Panc1 (cell line): Measurements from ENCODE around the gene CDC16.

Experiments used
- POLR2AphosphoS5 ChIP-seq: IDR thresholded peaks from 2 replicates; pipeline ENCODE4 v1.6.1; 2012; ENCODE audit warnings: mild to moderate bottlenecking, low read depth, low read length, moderate library complexity
- SIN3A ChIP-seq: IDR thresholded peaks from 2 replicates; pipeline ENCODE4 v1.6.1; 2012; ENCODE audit warnings: low read depth, mild to moderate bottlenecking, low read length, moderate library complexity, borderline replicate concordance; ENCODE audit not compliant: insufficient read depth
- TF ChIP-seq, protein P1 (sequence below): fragments of 450-650 bp; IDR thresholded peaks from 2 replicates; pipeline ENCODE4 v1.5.1; 2017; ENCODE audit warnings: mild to moderate bottlenecking
- TF ChIP-seq, protein P2 (sequence below), 2 experiments: IDR thresholded peaks; 2 replicates each; pipeline ENCODE4 v1.6.1; 2011 to 2012; ENCODE audit warnings: low read depth in 2 of 2, control low read depth in 1 of 2, low read length in 1 of 2, mild to moderate bottlenecking in 1 of 2, moderate library complexity in 1 of 2; ENCODE audit not compliant: insufficient read depth in 1 of 2

DNA sequence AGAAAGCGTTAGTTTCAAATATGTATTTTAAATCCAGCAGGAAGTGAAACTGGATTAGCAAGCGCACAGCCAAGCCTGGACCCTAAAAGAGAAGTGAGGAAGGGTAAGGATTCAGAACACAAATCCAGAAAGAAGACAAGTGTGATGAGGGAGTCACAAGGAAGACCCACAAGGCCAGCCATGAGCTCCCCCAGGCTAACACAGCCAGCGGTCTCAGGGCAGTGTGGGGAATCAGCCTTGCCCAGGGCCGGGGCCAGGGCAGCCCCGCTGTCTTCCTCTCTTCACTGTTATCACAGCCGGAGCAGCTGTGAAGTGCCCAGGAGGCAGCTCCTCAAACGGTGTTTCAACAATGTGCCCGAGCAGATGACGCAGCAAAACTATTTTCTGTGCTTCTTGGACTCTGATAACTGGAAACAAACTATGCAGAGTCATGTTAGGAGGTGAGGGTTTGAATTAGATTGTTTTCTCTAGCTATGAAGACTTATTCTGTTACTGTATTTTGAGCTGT lies 12.2 kb upstream of the CDC16 start:
- TF ChIP-seq, protein P1, sequence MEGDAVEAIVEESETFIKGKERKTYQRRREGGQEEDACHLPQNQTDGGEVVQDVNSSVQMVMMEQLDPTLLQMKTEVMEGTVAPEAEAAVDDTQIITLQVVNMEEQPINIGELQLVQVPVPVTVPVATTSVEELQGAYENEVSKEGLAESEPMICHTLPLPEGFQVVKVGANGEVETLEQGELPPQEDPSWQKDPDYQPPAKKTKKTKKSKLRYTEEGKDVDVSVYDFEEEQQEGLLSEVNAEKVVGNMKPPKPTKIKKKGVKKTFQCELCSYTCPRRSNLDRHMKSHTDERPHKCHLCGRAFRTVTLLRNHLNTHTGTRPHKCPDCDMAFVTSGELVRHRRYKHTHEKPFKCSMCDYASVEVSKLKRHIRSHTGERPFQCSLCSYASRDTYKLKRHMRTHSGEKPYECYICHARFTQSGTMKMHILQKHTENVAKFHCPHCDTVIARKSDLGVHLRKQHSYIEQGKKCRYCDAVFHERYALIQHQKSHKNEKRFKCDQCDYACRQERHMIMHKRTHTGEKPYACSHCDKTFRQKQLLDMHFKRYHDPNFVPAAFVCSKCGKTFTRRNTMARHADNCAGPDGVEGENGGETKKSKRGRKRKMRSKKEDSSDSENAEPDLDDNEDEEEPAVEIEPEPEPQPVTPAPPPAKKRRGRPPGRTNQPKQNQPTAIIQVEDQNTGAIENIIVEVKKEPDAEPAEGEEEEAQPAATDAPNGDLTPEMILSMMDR, result no peak
- TF ChIP-seq, protein P2, sequence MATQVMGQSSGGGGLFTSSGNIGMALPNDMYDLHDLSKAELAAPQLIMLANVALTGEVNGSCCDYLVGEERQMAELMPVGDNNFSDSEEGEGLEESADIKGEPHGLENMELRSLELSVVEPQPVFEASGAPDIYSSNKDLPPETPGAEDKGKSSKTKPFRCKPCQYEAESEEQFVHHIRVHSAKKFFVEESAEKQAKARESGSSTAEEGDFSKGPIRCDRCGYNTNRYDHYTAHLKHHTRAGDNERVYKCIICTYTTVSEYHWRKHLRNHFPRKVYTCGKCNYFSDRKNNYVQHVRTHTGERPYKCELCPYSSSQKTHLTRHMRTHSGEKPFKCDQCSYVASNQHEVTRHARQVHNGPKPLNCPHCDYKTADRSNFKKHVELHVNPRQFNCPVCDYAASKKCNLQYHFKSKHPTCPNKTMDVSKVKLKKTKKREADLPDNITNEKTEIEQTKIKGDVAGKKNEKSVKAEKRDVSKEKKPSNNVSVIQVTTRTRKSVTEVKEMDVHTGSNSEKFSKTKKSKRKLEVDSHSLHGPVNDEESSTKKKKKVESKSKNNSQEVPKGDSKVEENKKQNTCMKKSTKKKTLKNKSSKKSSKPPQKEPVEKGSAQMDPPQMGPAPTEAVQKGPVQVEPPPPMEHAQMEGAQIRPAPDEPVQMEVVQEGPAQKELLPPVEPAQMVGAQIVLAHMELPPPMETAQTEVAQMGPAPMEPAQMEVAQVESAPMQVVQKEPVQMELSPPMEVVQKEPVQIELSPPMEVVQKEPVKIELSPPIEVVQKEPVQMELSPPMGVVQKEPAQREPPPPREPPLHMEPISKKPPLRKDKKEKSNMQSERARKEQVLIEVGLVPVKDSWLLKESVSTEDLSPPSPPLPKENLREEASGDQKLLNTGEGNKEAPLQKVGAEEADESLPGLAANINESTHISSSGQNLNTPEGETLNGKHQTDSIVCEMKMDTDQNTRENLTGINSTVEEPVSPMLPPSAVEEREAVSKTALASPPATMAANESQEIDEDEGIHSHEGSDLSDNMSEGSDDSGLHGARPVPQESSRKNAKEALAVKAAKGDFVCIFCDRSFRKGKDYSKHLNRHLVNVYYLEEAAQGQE (IDR thresholded peaks at IDR 0.05; ENCODE audit: insufficient read depth in 1 of 2, low read depth in 2 of 2, low read length in 1 of 2), result no peak
- TF ChIP-seq POLR2AphosphoS5 (no peak), SIN3A (no peak)
